NCI-H187 (cell line): Measurements from ENCODE around the gene COL5A2.

ENCODE experiments used
- DNase-seq, 2 experiments: peaks; one replicate each; lab custom pipeline; 2025; lab: John Stamatoyannopoulos, UW

COL5A2 gene

DNA sequence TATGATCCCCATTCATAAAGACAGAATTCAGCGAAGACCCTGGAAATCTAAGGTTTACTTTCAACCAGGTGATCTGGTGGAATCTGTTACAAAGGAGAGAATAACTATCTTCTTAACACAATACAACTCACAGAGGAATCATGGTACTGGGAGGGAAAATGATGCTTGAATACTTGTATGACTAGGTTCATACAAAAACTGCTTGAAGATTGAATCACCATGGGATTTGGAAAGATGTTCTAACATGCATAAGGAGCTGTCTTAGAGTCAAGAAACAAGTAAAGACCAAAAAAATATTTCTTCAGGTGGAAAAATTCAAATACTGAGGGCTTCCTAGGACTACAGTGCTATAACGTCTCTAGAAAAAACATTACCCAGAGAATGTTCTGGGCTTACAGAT is 32.2 kb downstream of the COL5A2 start:
- no peak for DNase-seq

DNA sequence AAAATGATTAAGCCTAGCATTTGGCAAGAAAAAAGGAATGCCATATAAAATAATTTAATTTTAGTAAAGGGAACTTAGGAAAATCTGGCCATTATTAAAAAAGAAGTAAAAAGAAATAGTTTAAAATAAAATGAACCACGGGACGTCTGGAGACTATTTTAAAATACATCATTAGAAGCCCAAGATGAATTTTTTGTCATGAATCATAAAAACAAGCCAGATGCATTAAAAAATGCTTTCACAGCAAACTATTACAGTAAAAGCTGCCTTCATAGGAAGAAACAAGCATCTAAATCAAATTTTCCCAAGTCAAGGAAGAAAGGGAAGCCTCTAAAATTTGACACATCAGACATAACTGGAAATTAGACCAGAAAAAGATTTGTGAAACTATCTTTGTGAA is 33.0 kb downstream of the COL5A2 start:
- DNase-seq = no peak

- no peak for DNase-seq
These were observed 34.8 kb downstream of the COL5A2 start for GRCh38 chr2:189144700-189145211.

DNA sequence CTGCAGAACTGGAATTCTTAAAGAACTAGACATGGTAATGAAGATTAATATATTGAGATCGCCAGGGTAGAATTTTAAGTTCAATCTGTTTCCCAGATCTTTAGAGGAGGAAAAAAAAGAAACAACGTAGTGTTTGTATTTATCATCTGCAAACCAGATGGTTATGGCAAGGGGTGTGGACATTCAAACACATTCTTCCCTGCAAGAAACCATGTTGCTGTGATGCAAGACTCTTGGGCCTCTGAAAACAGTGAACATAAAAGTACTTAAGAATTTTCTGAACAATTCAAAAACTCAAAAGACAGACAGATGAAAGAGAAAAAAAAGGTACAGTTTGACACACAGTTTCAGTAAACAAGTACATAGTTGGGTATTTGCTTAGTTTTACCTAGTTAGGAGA is 35.6 kb downstream of the COL5A2 start:
- DNase-seq = no peak

- no peak for DNase-seq
These were observed 36.4 kb downstream of the COL5A2 start for GRCh38 chr2:189142893-189143759.

- DNase-seq = no peak
These were observed 40.8 kb downstream of the COL5A2 start for GRCh38 chr2:189138800-189139199.

GRCh38 chr2:189137519-189137918 is 42.0 kb downstream of the COL5A2 start:
- DNase-seq = no peak

- no peak for DNase-seq
These were observed 45.1 kb downstream of the COL5A2 start for GRCh38 chr2:189134485-189134884.

DNA sequence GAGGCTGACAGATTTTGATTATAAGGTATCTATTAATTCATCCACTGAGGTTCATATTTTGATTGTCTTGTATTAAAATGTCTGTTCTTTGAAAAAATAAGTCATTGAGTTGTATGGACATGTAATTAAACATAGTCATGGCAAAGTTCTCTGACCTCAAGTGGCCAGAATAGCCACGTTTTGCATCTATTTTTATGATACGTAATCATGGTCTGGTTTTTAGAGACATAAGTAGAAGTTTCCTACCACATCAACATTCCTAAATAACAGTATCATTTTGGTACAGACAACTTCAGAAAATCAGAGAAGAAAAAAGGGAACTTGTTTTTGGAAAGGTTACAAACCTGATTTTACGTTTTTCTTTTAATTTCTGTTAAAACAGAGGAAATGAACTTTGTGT is 47.6 kb downstream of the COL5A2 start:
- no peak for DNase-seq

GRCh38 chr2:189129971-189130370 is 49.6 kb downstream of the COL5A2 start:
- DNase-seq = no peak

GRCh38 chr2:189128970-189129369 is 50.6 kb downstream of the COL5A2 start:
- no peak for DNase-seq

DNA sequence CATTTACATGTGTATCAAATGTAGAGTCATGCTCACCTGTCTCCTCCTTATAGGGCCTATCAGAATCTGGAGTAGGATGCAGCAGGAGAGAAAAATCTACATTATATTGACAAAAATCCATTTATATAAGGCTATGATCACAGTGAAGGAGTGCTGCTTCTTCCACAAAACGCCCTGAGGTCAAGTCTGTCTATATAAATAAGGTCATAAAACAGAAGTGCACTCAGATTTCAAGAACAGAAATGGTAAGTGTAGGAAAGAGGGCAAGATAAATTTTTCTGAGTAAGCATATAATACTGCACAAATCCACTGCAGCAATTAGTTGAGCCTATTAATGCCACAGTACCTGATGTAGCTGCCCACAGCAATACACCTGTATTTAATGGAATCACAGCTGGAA is 51.8 kb downstream of the COL5A2 start:
- DNase-seq = no peak

DNA sequence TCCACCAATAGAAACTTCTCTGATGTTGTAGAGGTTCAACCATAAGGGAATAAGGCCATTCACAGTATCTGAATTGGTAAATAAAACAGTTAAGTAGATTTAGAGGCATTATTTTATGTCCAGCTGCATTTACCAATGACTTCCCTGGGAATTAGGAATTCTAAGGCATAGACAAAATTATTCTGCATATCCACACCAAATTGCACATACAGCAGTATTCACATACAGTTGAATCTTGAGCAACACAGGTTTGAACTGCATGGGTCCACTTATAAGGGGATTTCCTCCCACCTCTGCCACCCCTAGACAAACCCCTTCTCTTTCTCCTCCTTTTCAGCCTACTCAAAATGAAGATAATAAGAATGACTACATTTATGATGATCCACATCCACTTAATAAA is 54.4 kb downstream of the COL5A2 start:
- no peak for DNase-seq

DNA sequence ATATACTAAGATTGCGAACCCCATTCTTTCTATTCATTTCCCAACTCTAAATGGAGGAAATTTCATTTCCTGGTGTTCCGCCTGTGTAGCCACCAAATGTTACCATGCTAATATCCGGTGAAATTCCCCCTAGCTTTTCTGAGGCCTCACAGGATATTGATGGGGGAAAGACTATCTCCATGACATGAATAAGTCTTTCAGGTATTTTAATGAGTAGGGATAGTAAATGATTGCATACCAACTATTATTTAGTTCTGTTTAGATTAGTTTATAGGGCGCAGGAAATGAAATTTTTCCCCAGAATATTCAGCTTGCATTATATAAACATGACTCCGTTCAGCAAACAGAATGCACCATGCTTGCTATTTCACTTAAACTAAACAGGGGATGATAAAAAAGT is 55.4 kb downstream of the COL5A2 start:
- DNase-seq = no peak

GRCh38 chr2:189118386-189118785 is 61.2 kb downstream of the COL5A2 start:
- no peak for DNase-seq

DNA sequence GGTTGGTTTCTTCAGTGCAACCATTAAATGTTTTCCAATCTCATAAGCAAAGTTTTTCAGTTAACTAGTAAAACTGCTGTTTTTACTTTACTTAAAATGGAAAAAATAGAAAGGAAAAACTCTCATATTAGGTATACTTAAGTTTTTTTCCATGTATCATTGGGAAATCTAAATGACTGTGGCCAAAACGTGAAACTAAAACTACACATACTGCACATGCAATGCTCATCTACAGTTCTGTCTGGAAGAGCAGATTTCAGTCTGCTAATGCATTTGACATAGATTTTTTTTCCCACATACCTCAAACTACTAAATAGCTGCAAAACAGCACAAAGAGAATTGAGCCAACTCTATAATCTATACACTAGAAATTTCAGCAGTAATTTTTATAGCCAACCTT is 62.6 kb downstream of the COL5A2 start:
- DNase-seq = no peak

- no peak for DNase-seq
These were observed 63.5 kb downstream of the COL5A2 start for GRCh38 chr2:189116087-189116486.

- no peak for DNase-seq
These were observed 64.4 kb downstream of the COL5A2 start for GRCh38 chr2:189115126-189115525.

- DNase-seq = no peak
These were observed 65.6 kb downstream of the COL5A2 start for GRCh38 chr2:189113963-189114362.

DNA sequence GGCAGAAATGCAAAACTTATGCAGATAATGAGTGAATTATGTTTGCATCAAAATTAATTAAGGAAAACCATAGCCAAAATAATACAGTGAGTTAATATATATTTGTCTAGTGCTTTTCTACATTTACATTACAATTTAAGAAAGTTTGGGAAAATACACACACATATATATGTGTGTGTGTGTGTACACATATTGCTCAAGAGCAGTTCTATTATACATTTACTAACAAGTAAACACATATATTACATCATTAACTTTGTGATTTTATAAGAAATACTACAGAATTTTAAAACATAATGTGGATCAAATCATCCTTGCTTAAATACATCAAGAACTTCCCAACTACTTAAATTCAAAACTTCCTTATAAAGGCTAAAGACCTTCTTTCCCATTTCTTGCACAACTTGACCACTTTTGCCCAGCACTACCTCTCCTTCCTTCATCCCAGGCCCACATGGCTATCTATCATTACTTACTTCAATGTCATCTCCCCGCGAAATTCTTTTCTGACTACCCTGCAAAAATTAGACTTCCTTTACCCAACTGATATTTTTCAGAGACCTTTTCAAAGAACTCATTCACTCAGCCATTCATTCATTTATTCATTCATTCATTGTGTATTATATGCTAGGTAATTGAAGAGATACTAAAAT is 68.4 kb downstream of the COL5A2 start:
- no peak for DNase-seq

- no peak for DNase-seq
These were observed 69.6 kb downstream of the COL5A2 start for GRCh38 chr2:189109921-189110397.

- DNase-seq = no peak
These were observed 74.6 kb downstream of the COL5A2 start for GRCh38 chr2:189104934-189105333.

DNA sequence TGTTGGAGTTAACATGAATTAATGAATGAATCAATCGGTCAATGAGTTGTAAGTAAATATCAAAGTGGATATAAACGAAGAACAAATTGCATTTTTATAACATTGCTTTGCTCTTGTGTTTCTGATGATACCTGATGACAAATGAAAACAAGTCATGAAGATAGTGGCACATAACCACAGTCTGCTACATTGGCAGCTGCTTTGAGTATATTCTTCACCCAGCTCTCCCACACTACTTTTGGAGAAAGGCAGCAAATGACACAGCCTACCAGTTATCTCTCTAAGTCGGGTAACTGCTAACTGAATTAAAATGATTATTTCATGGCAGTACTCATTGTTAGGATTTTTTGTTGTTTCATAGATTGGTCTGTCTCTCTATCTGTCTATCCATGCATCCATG is 76.8 kb downstream of the COL5A2 start:
- no peak for DNase-seq
